GM20000 (cell line): ENCODE results near the gene SASH1.
A peak's percentile ranks its signal among the peaks of the same experiment; 100 is the strongest.

Experiments used
- DNase-seq: peaks from one replicate; pipeline ENCODE4 v3.0.0; 2012; ENCODE audit warnings: low spot score
- CTCF ChIP-seq: IDR thresholded peaks from 2 replicates; pipeline ENCODE4 v1.5.1; 2012; ENCODE audit warnings: mild to moderate bottlenecking, control low read depth; ENCODE audit errors: extremely low read depth, missing control alignments

The SASH1 gene

GRCh38 chr6:148565930-148566663, 223.5 kb downstream of the SASH1 start:
- no peak for TF ChIP-seq CTCF
- DNase-seq = peak; percentile 52

- peak; percentile 55 for DNase-seq
- no peak for TF ChIP-seq CTCF
Measured at GRCh38 chr6:148566664-148567350, 224.2 kb downstream of the SASH1 start.

DNA sequence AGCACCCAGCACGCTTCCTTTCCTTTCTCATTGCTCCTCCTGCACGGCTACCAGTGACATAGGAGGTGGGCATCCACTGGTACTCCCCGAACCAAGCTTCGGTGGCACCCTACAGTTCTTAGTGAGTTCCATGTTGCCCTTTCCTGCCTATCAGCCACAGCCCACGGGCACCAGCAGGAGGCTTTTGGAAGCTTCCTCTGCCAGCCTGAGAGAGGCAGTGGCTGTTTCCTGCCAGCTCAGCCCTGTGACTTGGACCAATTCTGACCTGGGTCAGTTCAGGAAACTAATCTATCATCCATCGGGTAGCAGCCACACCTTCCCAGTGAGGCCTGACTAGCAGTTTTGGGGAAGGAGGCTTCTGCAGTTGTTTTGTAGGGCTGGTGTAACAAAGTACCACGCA, 227.8 kb downstream of the SASH1 start:
- no peak for DNase-seq
- TF ChIP-seq CTCF = no peak

- DNase-seq = no peak
- no peak for TF ChIP-seq CTCF
Measured at GRCh38 chr6:148572676-148573335, 230.2 kb downstream of the SASH1 start.

GRCh38 chr6:148573922-148574321, 231.3 kb downstream of the SASH1 start:
- no peak for DNase-seq
- TF ChIP-seq CTCF = no peak

DNA sequence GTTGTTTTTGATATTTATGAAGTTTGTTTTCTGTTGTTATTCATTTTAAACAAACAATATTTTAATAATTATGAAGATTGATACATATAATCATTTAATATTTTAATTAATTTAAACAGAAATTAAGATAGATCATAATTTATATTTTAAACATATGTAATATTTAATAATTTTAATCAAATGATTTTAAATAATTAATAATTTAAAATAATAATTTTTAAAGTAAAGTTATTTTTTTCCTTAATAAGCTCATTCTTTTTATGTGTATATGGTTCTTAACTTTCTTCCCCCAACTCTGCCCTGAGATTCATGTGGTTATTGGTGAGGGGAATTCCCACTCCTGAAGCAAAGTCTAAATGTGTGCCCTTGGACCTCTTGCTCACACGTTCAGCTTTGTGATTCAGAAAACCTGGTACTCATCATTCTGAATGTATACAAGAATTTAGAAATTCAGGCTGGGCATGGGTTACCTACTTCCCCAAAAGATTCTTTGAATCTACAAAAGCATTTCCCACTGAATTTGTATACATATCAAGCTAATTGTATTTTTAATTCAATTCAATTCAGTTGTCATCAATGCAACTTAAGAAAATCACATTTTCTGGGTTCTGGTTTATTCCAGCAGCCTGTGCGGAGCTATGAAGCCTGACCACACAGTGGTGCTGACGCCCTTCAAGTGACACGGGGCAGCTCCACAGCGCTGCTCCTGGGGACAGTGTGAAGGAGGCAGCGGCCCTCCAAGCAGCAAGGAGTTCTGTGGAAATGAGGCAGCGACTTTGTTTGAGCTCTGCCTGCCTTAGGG, 235.2 kb downstream of the SASH1 start:
- peak; percentile 85 for TF ChIP-seq CTCF
- DNase-seq = peak; percentile 76

DNA sequence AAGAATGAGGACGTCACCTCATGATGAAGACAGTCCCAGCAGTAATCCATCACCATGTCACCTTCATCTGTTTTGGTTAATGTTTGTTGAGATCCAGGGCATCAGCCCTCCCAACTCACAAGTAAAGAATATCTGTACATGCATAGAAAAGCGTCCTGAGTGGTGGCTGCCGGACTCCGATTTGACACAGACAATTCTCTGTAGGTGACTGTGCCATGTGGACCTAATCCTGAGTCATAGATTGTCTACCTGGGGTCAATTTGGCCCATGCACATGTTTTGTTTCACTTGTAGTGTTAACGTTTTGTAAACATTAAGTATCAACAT, 235.8 kb downstream of the SASH1 start:
- TF ChIP-seq CTCF = no peak
- no peak for DNase-seq
